Renal cortical epithelial cell (primary cell): ENCODE data around the gene OSBP2. TPM values are rescaled to one million over a fixed set of nuclear protein-coding genes. Genes with fewer than 3 reads are reported as not detected.
"Not testable (repeated sequence)": the region's sequence is repeated elsewhere in the genome, so short reads cannot be mapped to it uniquely, and the experiment has no call there.

Source experiments
- DNase-seq: peaks from one replicate; pipeline ENCODE4 v3.0.0-alpha.2; 2011; ENCODE audit warnings: low read depth
- total RNA-seq: library from RNA; depleted of rRNA; stranded (reverse); fragments of >200 nt; gene quantifications from 2 replicates; pipeline ENCODE4 v1.2.3, GENCODE V29; 2014

OSBP2 gene
- total RNA-seq, 1 donor from 2014 or later = 1.5 TPM

- peak; percentile 83 for DNase-seq
Observed at GRCh38 chr22:30763815-30764673, 69.4 kb downstream of the OSBP2 start.

DNA sequence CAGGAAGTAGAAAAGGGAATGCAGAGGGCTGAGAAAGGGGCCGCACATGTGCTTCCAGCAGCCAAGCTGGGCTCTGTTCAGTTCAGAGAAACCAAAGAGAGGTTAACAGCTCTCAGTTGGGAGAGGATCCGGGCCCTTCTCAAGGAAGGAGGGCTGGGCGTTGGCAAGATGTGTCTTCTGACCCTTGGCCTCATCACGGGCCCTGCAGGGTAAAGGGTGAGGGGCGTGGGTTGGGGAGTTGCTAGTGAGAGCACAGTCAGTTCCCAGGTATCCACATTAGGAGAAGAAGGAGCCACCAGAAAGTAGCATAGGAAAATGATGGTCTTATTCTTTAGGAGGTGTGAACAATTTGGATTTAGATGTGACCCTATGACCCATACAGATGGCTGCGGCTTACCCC, 73.0 kb downstream of the OSBP2 start:
- DNase-seq = no peak

DNA sequence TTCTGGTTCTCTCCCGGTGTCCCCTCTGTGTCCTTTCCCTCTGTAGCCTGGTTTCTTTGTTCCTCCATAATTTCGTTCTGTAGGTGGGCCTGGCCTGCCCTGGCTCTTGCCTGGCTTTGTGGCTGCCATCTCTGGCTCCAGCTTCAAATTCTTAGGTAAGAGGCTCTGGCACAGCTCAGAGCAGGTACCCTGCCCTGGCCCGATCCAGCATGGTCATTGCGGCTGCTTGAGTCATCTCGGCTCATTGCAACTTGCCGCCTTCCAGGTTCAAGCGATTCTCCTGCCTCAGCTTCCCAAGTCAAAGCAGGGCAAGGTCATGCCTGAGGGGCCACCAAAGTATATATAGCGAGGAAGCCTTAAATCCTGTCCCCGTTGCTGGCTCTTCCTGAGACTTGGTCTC, 76.0 kb downstream of the OSBP2 start:
- no peak for DNase-seq

GRCh38 chr22:30773919-30774318, 79.2 kb downstream of the OSBP2 start:
- DNase-seq = no peak

- no peak for DNase-seq
Observed at GRCh38 chr22:30774566-30774965, 79.9 kb downstream of the OSBP2 start.

DNA sequence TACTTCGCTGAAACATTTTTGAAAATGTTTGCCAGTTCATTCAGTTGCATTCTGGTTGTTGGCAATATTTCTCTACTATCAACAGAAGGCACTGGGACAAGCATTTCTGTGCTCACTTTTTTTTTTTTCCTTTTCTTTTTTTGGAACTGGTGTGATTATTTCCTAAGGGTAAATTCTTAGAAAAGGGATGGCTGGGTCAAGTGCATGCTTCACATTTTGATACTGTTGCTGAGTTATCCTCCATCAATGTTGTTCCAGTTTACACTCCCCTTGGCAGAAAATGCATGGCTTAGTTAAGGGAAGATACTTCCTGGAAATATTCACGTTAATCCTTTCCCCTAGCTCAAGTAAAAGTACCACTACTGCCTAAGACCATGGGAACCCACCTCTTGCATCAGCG, 81.8 kb downstream of the OSBP2 start:
- DNase-seq = no peak

DNA sequence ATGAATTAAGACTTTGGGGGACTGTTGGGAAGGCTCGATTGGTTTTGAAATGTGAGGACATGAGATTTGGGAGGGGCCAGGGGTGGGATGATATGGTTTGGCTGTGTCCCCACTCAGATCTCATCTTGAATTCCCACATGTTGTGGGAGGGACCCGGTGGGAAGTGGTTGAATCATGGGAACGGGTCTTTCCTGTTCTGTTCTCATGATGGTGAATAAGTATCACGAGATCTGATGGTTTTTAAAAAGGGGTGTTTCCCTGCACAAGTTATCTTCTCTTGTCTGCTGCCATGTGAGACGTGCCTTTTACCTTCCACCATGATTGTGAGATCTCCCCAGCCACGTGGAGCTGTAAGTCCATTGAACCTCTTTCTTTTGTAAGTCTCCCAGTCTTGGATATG, 82.5 kb downstream of the OSBP2 start:
- not testable (repeated sequence) for DNase-seq

- DNase-seq = no peak
Observed at GRCh38 chr22:30777587-30777986, 82.9 kb downstream of the OSBP2 start.

DNA sequence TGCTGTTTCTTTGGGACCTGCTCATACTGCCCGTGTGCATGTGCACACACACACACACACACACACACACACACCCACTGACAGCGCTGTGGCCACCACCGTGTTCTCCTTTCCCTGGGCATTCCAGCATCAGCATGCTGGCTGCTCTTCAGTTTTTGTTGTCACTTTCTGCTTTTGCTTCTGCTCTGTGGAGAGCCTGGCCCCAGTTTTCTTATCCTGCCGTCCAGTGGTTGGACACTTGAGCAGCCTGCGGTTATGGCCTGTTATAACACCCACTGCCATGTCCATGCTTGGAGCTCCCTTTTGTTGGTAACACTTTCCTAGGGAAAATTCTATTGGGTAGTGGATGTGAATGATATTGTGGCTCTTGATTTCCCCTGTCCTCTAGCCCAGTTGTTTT, 83.6 kb downstream of the OSBP2 start:
- no peak for DNase-seq

DNA sequence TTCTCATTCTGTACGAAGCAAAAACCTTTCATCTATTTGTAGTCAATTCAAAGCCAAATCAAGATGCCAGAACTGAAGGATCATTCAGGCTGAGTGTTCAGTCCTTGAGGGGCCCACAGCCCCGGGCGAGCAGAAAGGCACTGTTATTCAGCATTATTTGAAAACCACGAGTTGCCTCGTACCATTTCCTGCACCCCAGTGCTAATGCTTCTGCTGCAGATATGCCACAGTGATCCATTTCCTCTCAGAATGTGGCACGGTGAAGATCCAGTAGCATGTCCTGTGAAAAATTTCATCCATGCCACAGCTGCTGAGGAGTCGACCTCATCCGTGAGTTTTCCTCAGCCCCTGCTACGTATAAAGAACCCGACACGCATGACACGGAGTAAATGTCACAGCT, 85.4 kb downstream of the OSBP2 start:
- DNase-seq = no peak

- DNase-seq = peak; percentile 2
Observed at GRCh38 chr22:30781271-30781875, 86.7 kb downstream of the OSBP2 start.

GRCh38 chr22:30782613-30783012, 87.9 kb downstream of the OSBP2 start:
- DNase-seq = no peak

GRCh38 chr22:30783021-30783420, 88.3 kb downstream of the OSBP2 start:
- no peak for DNase-seq

GRCh38 chr22:30785527-30785926, 90.9 kb downstream of the OSBP2 start:
- no peak for DNase-seq

DNA sequence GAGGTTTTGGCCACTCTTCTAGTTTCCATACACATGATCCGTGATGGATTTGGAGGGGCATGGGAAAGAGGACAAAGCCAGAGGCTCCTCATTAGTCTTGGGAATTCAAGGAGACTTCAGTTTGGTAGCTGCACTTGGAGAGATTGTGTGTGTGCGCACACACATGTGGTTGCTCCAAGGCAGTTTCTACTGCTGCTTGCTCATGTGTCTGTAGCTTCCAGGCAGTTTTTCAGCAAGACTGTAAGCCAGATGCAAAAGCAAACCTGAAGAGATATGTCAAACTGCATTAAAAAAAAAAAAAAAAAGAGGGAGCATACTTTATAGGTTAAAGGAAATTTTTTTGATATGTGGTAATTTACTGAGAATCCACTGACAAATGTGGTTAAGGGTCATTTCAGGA, 95.7 kb downstream of the OSBP2 start:
- DNase-seq = no peak

GRCh38 chr22:30792456-30792855, 97.8 kb downstream of the OSBP2 start:
- no peak for DNase-seq

DNA sequence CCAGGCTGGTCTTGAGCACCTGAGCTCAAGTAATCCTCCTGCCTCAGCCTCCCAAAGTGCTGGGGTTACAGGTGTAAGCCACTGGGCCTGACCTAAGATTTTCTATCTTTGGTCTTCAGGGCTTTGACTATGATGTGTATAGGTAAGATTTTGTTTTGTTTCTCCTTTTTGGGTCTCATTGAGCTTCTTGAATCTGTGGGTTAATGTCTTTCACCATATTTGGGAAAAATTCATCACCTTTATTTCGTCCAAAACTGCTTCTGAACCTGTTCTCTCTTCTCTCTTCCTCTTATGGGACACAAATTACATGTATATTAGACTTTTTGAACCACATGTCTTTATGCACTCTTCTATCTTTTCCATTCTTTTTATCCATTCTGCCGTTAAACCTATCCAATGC, 100.4 kb downstream of the OSBP2 start:
- DNase-seq = no peak

DNA sequence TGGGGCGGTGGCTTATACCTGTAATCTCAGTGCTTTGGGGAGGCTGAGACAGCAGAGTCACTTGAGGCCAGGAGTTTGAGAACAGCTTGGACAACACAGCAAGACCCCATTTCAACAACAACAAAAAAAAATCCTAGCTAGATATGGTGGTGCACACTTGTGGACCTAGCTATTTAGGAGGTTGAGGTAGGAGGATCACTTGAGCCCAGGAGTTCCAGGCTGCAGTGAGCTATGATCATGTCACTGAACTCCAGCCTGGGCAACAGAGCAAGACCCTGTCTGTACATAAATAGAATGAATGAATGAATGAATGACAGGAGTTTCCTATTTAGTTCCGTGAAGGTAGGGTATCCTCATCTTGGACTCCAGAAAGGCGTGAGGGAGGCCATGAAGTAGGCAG, 107.0 kb downstream of the OSBP2 start:
- no peak for DNase-seq

DNA sequence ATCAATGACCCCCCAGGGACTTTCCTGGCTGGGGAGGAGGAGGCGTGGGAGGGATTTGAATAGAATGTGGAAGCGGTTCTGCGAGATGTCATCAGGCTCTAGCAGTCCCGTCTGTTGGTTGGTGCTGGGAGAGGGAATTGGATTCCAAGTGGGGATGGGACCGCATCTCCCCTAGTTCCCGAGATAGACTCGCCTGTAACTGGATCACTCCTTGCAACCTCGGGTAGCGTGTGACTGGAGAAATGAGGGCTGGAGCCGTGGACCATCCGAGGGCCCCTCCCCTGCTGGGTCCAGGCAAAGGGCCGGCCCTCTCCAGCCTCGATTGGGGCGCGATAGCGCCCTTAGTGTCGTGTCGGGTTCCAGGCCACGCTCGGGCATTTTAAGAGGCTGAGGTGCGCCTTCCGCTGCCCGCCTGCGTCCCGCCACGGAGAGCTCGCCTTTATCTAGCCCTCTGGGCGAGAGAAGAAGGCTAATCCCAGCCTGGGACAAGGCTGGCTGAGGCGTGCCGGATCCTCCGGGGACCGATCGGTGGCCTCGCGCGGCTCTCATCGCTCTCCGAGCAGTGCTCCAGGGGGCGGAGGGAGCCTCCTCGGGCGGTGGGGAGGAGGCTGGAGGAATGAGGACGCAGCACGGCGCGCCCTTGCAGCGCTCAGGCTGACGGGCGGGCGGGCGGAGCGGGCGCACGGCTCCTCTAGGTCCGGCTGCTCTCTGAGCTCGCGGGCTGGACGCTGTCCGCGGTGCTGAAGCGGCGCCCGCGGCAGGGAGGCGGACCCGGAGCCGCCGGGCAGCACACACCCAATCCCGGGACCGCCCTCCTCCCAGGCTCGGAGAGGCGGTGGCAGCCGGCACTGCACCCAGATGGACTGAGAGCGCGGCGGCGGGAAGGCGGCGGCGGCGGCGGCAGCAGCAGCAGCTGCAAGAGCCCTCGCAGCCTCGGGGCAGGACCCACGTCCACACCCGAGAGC, 107.8 kb downstream of the OSBP2 start:
- peak; percentile 66 for DNase-seq

DNA sequence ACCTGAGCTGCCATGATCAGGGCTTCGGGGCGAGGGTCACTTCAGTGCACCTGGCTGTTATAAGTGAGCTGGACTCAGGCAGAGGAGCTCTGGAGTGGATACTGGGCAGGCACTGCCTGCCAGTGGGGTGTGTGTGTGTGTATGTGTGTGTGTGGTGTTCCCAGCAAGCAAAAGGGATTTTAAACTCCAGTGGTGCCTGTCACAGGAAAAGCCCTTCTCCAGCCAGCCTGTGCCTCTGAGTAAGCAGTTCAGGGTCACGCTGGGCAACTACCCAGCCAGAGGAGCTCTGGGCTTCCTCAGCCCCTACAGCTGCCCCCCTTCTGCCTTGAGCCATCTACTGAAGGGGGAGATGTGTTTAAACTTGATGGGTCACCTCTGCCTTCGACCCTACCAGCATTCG, 109.0 kb downstream of the OSBP2 start:
- no peak for DNase-seq

DNA sequence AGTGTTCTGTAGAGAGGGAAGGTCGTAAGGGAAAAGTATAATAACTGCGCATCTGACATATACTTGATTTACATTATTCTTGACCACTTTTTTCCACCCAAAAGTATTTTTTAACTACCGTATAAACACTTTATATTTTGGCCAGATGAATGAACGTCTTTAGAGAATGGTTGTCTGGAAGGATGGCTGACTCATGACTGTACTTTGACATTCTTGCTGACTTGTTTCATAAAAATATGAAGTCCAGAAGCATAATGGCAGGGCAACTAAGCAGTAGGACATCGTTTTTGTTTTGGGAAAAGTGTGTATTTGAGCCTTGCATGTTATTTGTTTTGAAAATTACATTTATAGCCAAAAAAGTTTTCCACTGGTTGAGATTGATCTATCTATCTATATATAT, 110.0 kb downstream of the OSBP2 start:
- no peak for DNase-seq

- peak; percentile 57 for DNase-seq
Observed at GRCh38 chr22:30806391-30806861, 111.8 kb downstream of the OSBP2 start.
